Activated CD4-positive, alpha-beta T cell treated with anti-CD3 and anti-CD28 coated beads for 36 hours (primary cell): ENCODE data around the gene STK4. TPM values are rescaled to one million over a fixed set of nuclear protein-coding genes. Genes with fewer than 3 reads are reported as not detected.

ENCODE experiments used
- ATAC-seq: fragments of 200-7000 bp; cut with Tn5 transposase; one replicate; pipeline ENCODE4 v1.10.0; 2021; ENCODE audit warnings: mild to moderate bottlenecking, moderate library complexity
- CTCF ChIA-PET: fragments of 350-600 bp; sonication (Branson Sonifier 250); formaldehyde crosslinking; loops from one replicate; lab custom pipeline; 2021; ENCODE audit warnings: antibody characterized with exemption; lab: Charles Lee
- POLR2A ChIA-PET: fragments of 350-600 bp; sonication (Branson Sonifier 250); formaldehyde crosslinking; loops from one replicate; lab custom pipeline; 2021; ENCODE audit warnings: antibody characterized with exemption, inconsistent platforms; lab: Charles Lee
- DNase-seq: peaks from one replicate; pipeline ENCODE4 v3.0.0-alpha.2; 2020
- H3K27ac Mint-ChIP-seq: one replicate; pipeline ENCODE4 v1.8.0; 2021; ENCODE audit warnings: mixed read lengths
- H3K27me3 Mint-ChIP-seq: one replicate; pipeline ENCODE4 v1.8.0; 2021; ENCODE audit warnings: mixed read lengths
- H3K36me3 Mint-ChIP-seq: one replicate; pipeline ENCODE4 v1.8.0; 2021; ENCODE audit warnings: low read depth, mixed read lengths
- H3K4me1 Mint-ChIP-seq: one replicate; pipeline ENCODE4 v1.8.0; 2021; ENCODE audit warnings: mixed read lengths
- H3K4me3 Mint-ChIP-seq: one replicate; pipeline ENCODE4 v1.8.0; 2021; ENCODE audit warnings: mild to moderate bottlenecking, moderate library complexity, mixed read lengths
- H3K9me3 Mint-ChIP-seq: one replicate; pipeline ENCODE4 v1.8.0; 2021; ENCODE audit warnings: low read depth, mixed read lengths
- intact Hi-C, 2 experiments: fragments of 100-400 bp; cut with DNase I in 1 of 2; cut with micrococcal nuclease in 1 of 2; formaldehyde crosslinking; loops; one replicate each; pipeline versions ENCODE4 v1.14.2 to v1.15.1; 2022 to 2024; cut with DNase I, micrococcal nuclease
- total RNA-seq, 2 experiments: library from RNA; stranded (reverse); gene quantifications; one replicate each; pipeline ENCODE4 v1.2.3, GENCODE V29; 2021

Gene STK4
- total RNA-seq, 2 experiments from 2014 or later = 156 to 164 TPM

- CTCF ChIA-PET = interaction anchor here (0.6 to 7.4 kb wide), 21 partner anchors 7 to 244 kb away, joined by 3 to 77 read pairs (median 4); no protein-coding TSS in a partner anchor
- POLR2A ChIA-PET = interaction anchor here (0.9 to 1.1 kb wide), 2 partner anchors 45 to 46 kb away, joined by 3 read pairs; no protein-coding TSS in a partner anchor
- H3K27me3 Mint-ChIP-seq = no peaks in the 10 kb centered on the region
- DNase-seq = peak; percentile 59
- H3K4me3 Mint-ChIP-seq = peak overlapping the region; percentile 5
- peaks cover 75% of the 10 kb centered on the region for H3K4me1 Mint-ChIP-seq
- no peaks in the 10 kb centered on the region for H3K9me3 Mint-ChIP-seq
- intact Hi-C loops = no loop called here
- ATAC-seq = peak; percentile 87
- peaks cover 42% of the 10 kb centered on the region for H3K36me3 Mint-ChIP-seq
- H3K27ac Mint-ChIP-seq = peak overlapping the region; percentile 86
Measured at GRCh38 chr20:45049904-45050471, 83.7 kb downstream of the STK4 start.

GRCh38 chr20:45051204-45052060 is 85.1 kb downstream of the STK4 start:
- H3K27ac Mint-ChIP-seq = peak overlapping the region; percentile 56
- no peak overlapping the region for H3K4me3 Mint-ChIP-seq
- DNase-seq (no peak), ATAC-seq (no peak)
- no peaks in the 10 kb centered on the region for H3K9me3 Mint-ChIP-seq
- intact Hi-C loops = no loop called here
- ChIA-PET POLR2A (no interaction called here), CTCF (interaction anchor here (0.9 to 7.4 kb wide), 13 partner anchors 9 to 243 kb away, joined by 3 to 77 read pairs (median 5); no protein-coding TSS in a partner anchor)
- H3K4me1 Mint-ChIP-seq = peaks cover 79% of the 10 kb centered on the region
- peaks cover 50% of the 10 kb centered on the region for H3K36me3 Mint-ChIP-seq
- no peaks in the 10 kb centered on the region for H3K27me3 Mint-ChIP-seq

GRCh38 chr20:45052698-45053429 is 86.6 kb downstream of the STK4 start:
- CTCF ChIA-PET = interaction anchor here (0.9 to 7.4 kb wide), 6 partner anchors 10 to 42 kb away, joined by 3 to 77 read pairs (median 4); no protein-coding TSS in a partner anchor

GRCh38 chr20:45053430-45054351 is 87.4 kb downstream of the STK4 start:
- Mint-ChIP-seq H3K4me1 (peaks cover 77% of the 10 kb centered on the region), H3K9me3 (no peaks in the 10 kb centered on the region), H3K27me3 (no peaks in the 10 kb centered on the region), H3K27ac (peak overlapping the region; percentile 73), H3K36me3 (peaks cover 54% of the 10 kb centered on the region), H3K4me3 (no peak overlapping the region)
- ATAC-seq (peak; percentile 7), DNase-seq (no peak)
- intact Hi-C loops = no loop called here
- CTCF ChIA-PET = interaction anchor here (1.0 to 7.4 kb wide), 6 partner anchors 11 to 41 kb away, joined by 3 to 77 read pairs (median 4); no protein-coding TSS in a partner anchor
- POLR2A ChIA-PET = interaction anchor here (0.6 to 1.1 kb wide), 2 partner anchors 9 to 12 kb away, joined by 3 read pairs; no protein-coding TSS in a partner anchor

More at GRCh38 chr20:45052698-45053429, 86.6 kb downstream of the STK4 start:
- peaks cover 54% of the 10 kb centered on the region for H3K36me3 Mint-ChIP-seq
- POLR2A ChIA-PET = interaction anchor here (1.1 kb wide), 1 partner anchor 11 kb away, joined by 3 read pairs; no protein-coding TSS in a partner anchor
- H3K27me3 Mint-ChIP-seq = no peaks in the 10 kb centered on the region
- intact Hi-C loops = no loop called here
- H3K4me3 Mint-ChIP-seq = no peak overlapping the region
- ATAC-seq (peak; percentile 59), DNase-seq (no peak)
- peak overlapping the region; percentile 73 for H3K27ac Mint-ChIP-seq
- no peaks in the 10 kb centered on the region for H3K9me3 Mint-ChIP-seq
- H3K4me1 Mint-ChIP-seq = peaks cover 77% of the 10 kb centered on the region

- ATAC-seq = no peak
- Mint-ChIP-seq H3K4me1 (peaks cover 74% of the 10 kb centered on the region), H3K4me3 (no peak overlapping the region), H3K36me3 (peaks cover 52% of the 10 kb centered on the region), H3K9me3 (no peaks in the 10 kb centered on the region), H3K27ac (peak overlapping the region; percentile 81), H3K27me3 (no peaks in the 10 kb centered on the region)
- CTCF ChIA-PET = interaction anchor here (4.3 to 4.9 kb wide), 2 partner anchors 12 to 41 kb away, joined by 18 to 32 read pairs; no protein-coding TSS in a partner anchor
- intact Hi-C loops = no loop called here
- POLR2A ChIA-PET = no interaction called here
- DNase-seq = no peak
Measured at GRCh38 chr20:45055056-45055455, 88.7 kb downstream of the STK4 start.

- POLR2A ChIA-PET = no interaction called here
- CTCF ChIA-PET = interaction anchor here (1.0 to 4.9 kb wide), 3 partner anchors 9 to 40 kb away, joined by 3 to 32 read pairs (median 18); no protein-coding TSS in a partner anchor
- Mint-ChIP-seq H3K4me3 (no peak overlapping the region), H3K9me3 (no peaks in the 10 kb centered on the region), H3K36me3 (peaks cover 63% of the 10 kb centered on the region), H3K27ac (peak overlapping the region; percentile 64), H3K4me1 (peaks cover 82% of the 10 kb centered on the region), H3K27me3 (no peaks in the 10 kb centered on the region)
- intact Hi-C loops = no loop called here
- ATAC-seq = no peak
- no peak for DNase-seq
Measured at GRCh38 chr20:45056473-45057173, 90.3 kb downstream of the STK4 start.

GRCh38 chr20:45058168-45058850 is 92.0 kb downstream of the STK4 start:
- H3K27ac Mint-ChIP-seq = peak overlapping the region; percentile 79
- peaks cover 77% of the 10 kb centered on the region for H3K4me1 Mint-ChIP-seq
- no peaks in the 10 kb centered on the region for H3K9me3 Mint-ChIP-seq
- ChIA-PET CTCF (interaction anchor here (0.7 to 4.9 kb wide), 7 partner anchors 8 to 91 kb away, joined by 3 to 32 read pairs (median 3); no protein-coding TSS in a partner anchor), POLR2A (interaction anchor here (0.6 kb wide), 1 partner anchor 24 kb away, joined by 16 read pairs; no protein-coding TSS in a partner anchor)
- peaks cover 66% of the 10 kb centered on the region for H3K36me3 Mint-ChIP-seq
- ATAC-seq (no peak), DNase-seq (no peak)
- intact Hi-C loops = no loop called here
- no peaks in the 10 kb centered on the region for H3K27me3 Mint-ChIP-seq
- no peak overlapping the region for H3K4me3 Mint-ChIP-seq

- Mint-ChIP-seq H3K4me1 (peaks cover 75% of the 10 kb centered on the region), H3K36me3 (peaks cover 61% of the 10 kb centered on the region), H3K9me3 (no peaks in the 10 kb centered on the region), H3K27ac (peak overlapping the region; percentile 79), H3K4me3 (no peak overlapping the region), H3K27me3 (no peaks in the 10 kb centered on the region)
- ATAC-seq (peak; percentile 38), DNase-seq (no peak)
- intact Hi-C loops = no loop called here
- CTCF ChIA-PET = interaction anchor here (0.7 to 4.9 kb wide), 7 partner anchors 10 to 232 kb away, joined by 3 to 32 read pairs (median 6); no protein-coding TSS in a partner anchor
- POLR2A ChIA-PET = no interaction called here
Measured at GRCh38 chr20:45059022-45059728, 92.9 kb downstream of the STK4 start.

GRCh38 chr20:45060294-45060693 is 94.0 kb downstream of the STK4 start:
- peaks cover 76% of the 10 kb centered on the region for H3K4me1 Mint-ChIP-seq
- POLR2A ChIA-PET = no interaction called here

More at GRCh38 chr20:45060294-45060693, 94.0 kb downstream of the STK4 start:
- peaks cover 57% of the 10 kb centered on the region for H3K36me3 Mint-ChIP-seq
- DNase-seq (no peak), ATAC-seq (no peak)
- H3K27ac Mint-ChIP-seq = peak overlapping the region; percentile 21
- intact Hi-C loops = no loop called here
- no peaks in the 10 kb centered on the region for H3K9me3 Mint-ChIP-seq
- H3K4me3 Mint-ChIP-seq = no peak overlapping the region
- CTCF ChIA-PET = interaction anchor here (0.7 to 2.2 kb wide), 4 partner anchors 11 to 231 kb away, joined by 3 to 15 read pairs (median 4); no protein-coding TSS in a partner anchor
- no peaks in the 10 kb centered on the region for H3K27me3 Mint-ChIP-seq
